Transverse colon (tissue), 4 donors: ENCODE measurements around the gene AKAP1. TPM values are rescaled to one million over a fixed set of nuclear protein-coding genes. Genes with fewer than 3 reads are reported as not detected.
A peak's percentile ranks its signal among the peaks of the same experiment; 100 is the strongest.

Source experiments
- DNase-seq: peaks from one replicate; pipeline ENCODE4 v3.0.0-alpha.2; 2019
- H3K27ac ChIP-seq, 4 donors: fragments of 200-600 bp; sonication (generic); 2 replicates each; pipeline ENCODE4 v1.5.1; 2016 to 2018; ENCODE audit warnings: inconsistent platforms in 4 of 4
- H3K27me3 ChIP-seq: fragments of 200-600 bp; sonication (generic); 2 replicates; pipeline ENCODE4 v1.5.1; 2017; ENCODE audit warnings: inconsistent platforms
- H3K36me3 ChIP-seq, 4 donors: fragments of 200-600 bp; sonication (generic); 2 replicates each; pipeline ENCODE4 v1.5.1; 2017 to 2019; ENCODE audit warnings: inconsistent platforms in 4 of 4
- H3K4me1 ChIP-seq, 4 donors: fragments of 200-600 bp; sonication (generic); 2 replicates each; pipeline ENCODE4 v1.5.1; 2017 to 2020; ENCODE audit warnings: inconsistent platforms in 4 of 4
- H3K4me3 ChIP-seq, 4 donors: fragments of 200-600 bp; sonication (generic); 1 replicate in 1 of 4; 2 replicates in 3 of 4; pipeline versions ENCODE4 v1.5.1 to v1.6.1; 2017 to 2019; ENCODE audit warnings: inconsistent platforms in 4 of 4
- H3K9me3 ChIP-seq, 2 donors: fragments of 200-600 bp; sonication (generic); 2 replicates each; pipeline ENCODE4 v1.5.1; 2017 to 2019; ENCODE audit warnings: inconsistent platforms in 2 of 2
- EP300 ChIP-seq: sonication (generic); formaldehyde crosslinking; IDR thresholded peaks from one replicate; pipeline ENCODE4 v1.6.1; 2017; ENCODE audit warnings: antibody characterized with exemption, low read depth
- POLR2A ChIP-seq: fragments of 450-650 bp; IDR thresholded peaks from one replicate; pipeline ENCODE4 v1.6.1; 2016; ENCODE audit warnings: antibody characterized with exemption, mild to moderate bottlenecking, moderate library complexity
- POLR2AphosphoS5 ChIP-seq, 3 donors: sonication (generic); formaldehyde crosslinking; IDR thresholded peaks; one replicate each; pipeline ENCODE4 v1.6.1; 2016; ENCODE audit warnings: antibody characterized with exemption in 3 of 3
- WGBS, 2 donors: methylation state at CpG; one replicate each; pipeline ENCODE4 v1.1.5; 2018; ENCODE audit warnings: low coverage in 1 of 2; 5-methylcytosine and 5-hydroxymethylcytosine counted together
- in situ Hi-C, 4 donors: fragments of 200-750 bp; cut with MboI; loops; one replicate each; pipeline versions ENCODE4 v1.15.0 to v1.15.1; 2017; ENCODE audit warnings: low sequenced_read_pairs in 3 of 4, low pct_ligation_motif_present in 1 of 4, low pct_unique_long_range_greater_than_20kb in 1 of 4
- intact Hi-C: fragments of 100-400 bp; cut with DNase I; formaldehyde crosslinking; loops from one replicate; pipeline ENCODE4 v1.15.1; 2023; ENCODE audit warnings: low total_unique reads
- total RNA-seq, 4 donors: library from RNA; depleted of rRNA; stranded (reverse); fragments of >200 nt; gene quantifications; one replicate each; pipeline ENCODE4 v1.1.0, GENCODE V29; 2016
- TF ChIP-seq, protein P1 (sequence below), 5 experiments: fragments of 200-600 bp in 3 of 5; fragments of 450-650 bp in 2 of 5; sonication (generic) in 3 of 5; IDR thresholded peaks; 1 replicate in 2 of 5; 2 replicates in 3 of 5; pipeline ENCODE4 v1.5.1; 2016 to 2017; ENCODE audit warnings: antibody characterized with exemption in 5 of 5, inconsistent platforms in 3 of 5, mild to moderate bottlenecking in 2 of 5, moderate library complexity in 1 of 5

Gene AKAP1
- total RNA-seq, 4 donors from 2014 or later: 137 to 193 (median 171) TPM

DNA sequence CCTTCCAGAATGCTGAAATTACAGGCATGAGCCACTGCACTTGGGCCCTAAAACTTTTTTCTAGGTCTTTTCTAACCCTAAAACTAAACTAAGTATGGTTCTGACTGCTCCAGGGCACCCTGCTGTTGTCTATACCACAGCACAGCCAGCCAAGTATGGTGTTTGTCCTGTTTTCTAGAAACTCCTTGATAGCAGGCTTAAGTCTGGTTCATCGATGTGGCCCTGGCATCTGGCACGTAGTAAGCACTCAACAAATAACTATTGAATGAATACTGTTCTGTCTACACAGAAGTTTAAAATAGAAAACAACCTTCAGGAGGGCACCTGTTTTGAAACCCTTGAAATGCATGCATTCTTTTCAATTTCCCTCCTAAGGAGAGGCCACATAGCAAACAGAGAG, 44.5 kb upstream of the AKAP1 start:
- in situ Hi-C loops (no loop called here), intact Hi-C loops (no loop called here)
- Histone ChIP-seq H3K4me1 (peaks cover 6 to 43% (median 30%) of the 10 kb centered on the region in 4 donors), H3K9me3 (no peaks in the 10 kb centered on the region), H3K36me3 (no peaks in the 10 kb centered on the region), H3K27me3 (peaks cover 28% of the 10 kb centered on the region), H3K27ac (peak overlapping the region in 2 of 4 donors; percentile 25 to 63), H3K4me3 (no peak overlapping the region)
- TF ChIP-seq POLR2A (no peak), EP300 (no peak), POLR2AphosphoS5 (IDR thresholded peaks at IDR 0.05) (no peak)
- TF ChIP-seq, protein P1, sequence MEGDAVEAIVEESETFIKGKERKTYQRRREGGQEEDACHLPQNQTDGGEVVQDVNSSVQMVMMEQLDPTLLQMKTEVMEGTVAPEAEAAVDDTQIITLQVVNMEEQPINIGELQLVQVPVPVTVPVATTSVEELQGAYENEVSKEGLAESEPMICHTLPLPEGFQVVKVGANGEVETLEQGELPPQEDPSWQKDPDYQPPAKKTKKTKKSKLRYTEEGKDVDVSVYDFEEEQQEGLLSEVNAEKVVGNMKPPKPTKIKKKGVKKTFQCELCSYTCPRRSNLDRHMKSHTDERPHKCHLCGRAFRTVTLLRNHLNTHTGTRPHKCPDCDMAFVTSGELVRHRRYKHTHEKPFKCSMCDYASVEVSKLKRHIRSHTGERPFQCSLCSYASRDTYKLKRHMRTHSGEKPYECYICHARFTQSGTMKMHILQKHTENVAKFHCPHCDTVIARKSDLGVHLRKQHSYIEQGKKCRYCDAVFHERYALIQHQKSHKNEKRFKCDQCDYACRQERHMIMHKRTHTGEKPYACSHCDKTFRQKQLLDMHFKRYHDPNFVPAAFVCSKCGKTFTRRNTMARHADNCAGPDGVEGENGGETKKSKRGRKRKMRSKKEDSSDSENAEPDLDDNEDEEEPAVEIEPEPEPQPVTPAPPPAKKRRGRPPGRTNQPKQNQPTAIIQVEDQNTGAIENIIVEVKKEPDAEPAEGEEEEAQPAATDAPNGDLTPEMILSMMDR (IDR thresholded peaks at IDR 0.05): no peak
- whole genome bisulfite sequencing, 2 donors: 80% methylated on average over 2 of the region's 2 CpGs; no CpG with 5 or more reads in 1 of the 2 donors
- DNase-seq: no peak

DNA sequence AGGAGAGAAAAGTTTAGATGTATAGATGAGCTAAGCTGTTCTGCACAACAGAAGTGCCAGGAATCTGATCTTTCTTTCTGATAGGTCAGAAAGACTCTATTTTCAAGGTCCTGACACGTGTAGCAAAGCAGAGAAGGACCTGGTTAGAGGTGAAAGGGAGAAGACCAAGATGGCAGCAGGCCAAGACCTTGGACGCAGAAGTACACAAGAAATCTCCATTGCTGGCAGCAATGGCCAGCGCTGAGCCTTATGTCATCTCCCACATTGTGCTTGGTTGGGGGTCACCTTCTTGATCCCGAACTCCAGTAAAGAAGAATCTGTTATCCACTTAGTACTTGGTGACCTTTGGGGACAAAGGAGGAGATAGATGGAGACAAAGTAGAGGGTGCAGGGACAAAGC, 41.8 kb upstream of the AKAP1 start:
- TF ChIP-seq EP300 (no peak), POLR2AphosphoS5 (IDR thresholded peaks at IDR 0.05) (no peak)
- TF ChIP-seq, protein P1 (IDR thresholded peaks at IDR 0.05): no peak
- 80 to 84% methylated on average over 4 of the region's 4 CpGs for WGBS, 2 donors
- H3K4me1 ChIP-seq: peaks cover 11 to 19% (median 17%) of the 10 kb centered on the region in 4 donors
- intact Hi-C loops (no loop called here), in situ Hi-C loops (no loop called here)
- no peak for DNase-seq
- H3K27ac ChIP-seq: no peak overlapping the region
- H3K36me3 ChIP-seq: no peaks in the 10 kb centered on the region
- H3K4me3 ChIP-seq: no peak overlapping the region
- peaks cover 38% of the 10 kb centered on the region for H3K27me3 ChIP-seq
- H3K9me3 ChIP-seq: no peaks in the 10 kb centered on the region

DNA sequence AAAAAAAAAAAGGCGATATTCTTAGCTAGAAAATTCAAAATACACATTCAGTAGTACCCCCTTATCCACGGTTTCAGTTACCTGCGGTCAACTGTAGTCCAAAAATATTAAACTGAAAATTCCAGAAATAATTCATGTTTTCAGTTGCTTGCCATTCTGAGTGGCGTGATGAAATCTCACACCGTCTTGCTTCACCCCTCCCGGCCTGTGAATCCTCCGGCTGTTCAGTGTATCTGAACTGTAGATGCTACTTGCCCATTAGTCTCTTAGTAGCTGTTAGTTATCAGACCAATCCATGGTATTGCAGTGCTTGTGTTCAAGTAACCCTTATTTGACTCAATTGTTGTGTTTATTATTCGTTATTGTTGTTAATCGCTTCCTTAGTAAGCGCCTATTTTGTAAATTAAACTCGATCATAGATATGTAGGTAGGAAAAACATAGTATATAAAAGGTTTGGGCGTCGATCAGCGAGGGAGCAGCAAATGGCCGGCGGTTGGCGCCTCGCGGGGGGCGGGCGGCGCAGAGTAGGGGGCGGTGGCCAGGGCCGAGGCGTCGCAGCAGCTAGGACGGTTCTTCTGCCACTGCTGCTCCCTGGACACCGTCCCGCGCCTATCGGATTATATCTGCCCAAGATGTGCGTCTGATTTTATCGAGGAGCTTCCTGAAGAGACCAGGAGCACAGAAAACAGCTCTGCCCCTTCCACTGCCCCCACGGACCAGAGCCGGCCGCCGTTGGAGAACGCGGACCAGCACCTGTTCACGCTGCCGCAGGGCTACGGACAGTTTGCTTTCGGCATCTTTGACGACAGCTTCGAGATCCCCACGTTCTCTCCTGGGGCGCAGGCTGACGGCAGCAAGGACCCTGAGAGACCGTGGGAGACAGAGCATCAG, 39.8 kb upstream of the AKAP1 start:
- TF ChIP-seq EP300 (no peak), POLR2AphosphoS5 (IDR thresholded peaks at IDR 0.05) (no peak), POLR2A (no peak)
- TF ChIP-seq, protein P1 (IDR thresholded peaks at IDR 0.05): no peak
- H3K36me3 ChIP-seq: no peaks in the 10 kb centered on the region
- in situ Hi-C loops: no loop called here
- H3K27ac ChIP-seq: no peak overlapping the region
- 59 to 86% methylated on average over 14 to 43 of the region's 49 CpGs for WGBS, 2 donors
- H3K4me3 ChIP-seq: peak overlapping the region; percentile 10 to 31 (median 20)
- H3K9me3 ChIP-seq: no peaks in the 10 kb centered on the region
- intact Hi-C loops: no loop called here
- no peak for DNase-seq
- H3K4me1 ChIP-seq: peaks cover 5 to 15% (median 8%) of the 10 kb centered on the region in 4 donors
- peaks cover 38% of the 10 kb centered on the region for H3K27me3 ChIP-seq

DNA sequence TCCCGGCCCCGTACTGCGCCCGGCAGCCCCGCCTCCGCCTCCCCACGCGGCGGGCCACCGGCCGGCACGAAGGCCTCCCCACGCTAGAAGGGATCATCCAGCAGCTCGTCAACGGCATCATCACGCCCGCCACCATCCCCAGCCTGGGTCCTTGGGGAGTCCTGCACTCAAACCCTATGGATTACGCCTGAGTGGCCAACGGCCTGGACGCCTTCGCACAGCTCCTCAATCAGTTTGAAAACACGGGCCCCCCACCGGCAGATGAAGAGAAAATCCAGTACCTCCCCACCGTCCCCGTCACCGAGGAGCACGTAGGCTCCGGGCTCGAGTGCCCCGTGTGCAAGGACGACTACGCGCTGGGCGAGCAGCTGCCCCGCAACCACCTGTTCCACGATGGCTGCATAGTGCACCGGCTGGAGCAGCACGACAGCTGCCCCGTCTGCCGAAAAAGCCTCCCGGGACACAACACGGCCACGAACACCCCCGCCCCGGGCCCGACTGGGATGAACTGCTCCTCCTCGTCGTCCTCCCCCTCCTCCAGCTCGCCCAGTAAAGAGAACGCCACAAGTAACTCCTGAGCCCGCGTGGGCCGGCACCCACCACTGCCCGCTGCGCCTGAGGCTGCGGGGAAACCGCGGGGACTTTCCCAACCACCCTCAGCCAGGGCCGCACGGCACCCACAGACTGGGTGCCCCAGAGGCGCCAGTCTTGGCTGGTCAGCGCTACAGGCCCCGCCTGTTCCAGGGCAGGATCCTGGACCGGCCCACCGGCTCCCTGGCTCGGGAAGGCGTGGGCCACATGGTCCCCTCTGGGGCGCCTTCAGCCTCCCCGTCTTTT, 39.0 kb upstream of the AKAP1 start:
- WGBS, 2 donors: 50% methylated on average over 58 of the region's 69 CpGs; no CpG with 5 or more reads in 1 of the 2 donors
- Histone ChIP-seq H3K4me3 (peak overlapping the region; percentile 10 to 31 (median 20)), H3K9me3 (no peaks in the 10 kb centered on the region), H3K4me1 (peaks cover 0 to 11% (median 6%) of the 10 kb centered on the region in 4 donors), H3K36me3 (no peaks in the 10 kb centered on the region), H3K27me3 (peaks cover 38% of the 10 kb centered on the region), H3K27ac (peak overlapping the region in 1 of 4 donors; percentile 21)
- no peak for TF ChIP-seq POLR2AphosphoS5 (IDR thresholded peaks at IDR 0.05)
- TF ChIP-seq POLR2A: no peak
- no peak for TF ChIP-seq EP300
- TF ChIP-seq, protein P1 (IDR thresholded peaks at IDR 0.05): no peak
- peak; percentile 52 for DNase-seq
- intact Hi-C loops: no loop called here
- in situ Hi-C loops: no loop called here
